ENCODE data around the gene ESR2. TPM values are rescaled to one million over a fixed set of nuclear protein-coding genes. Genes with fewer than 3 reads are reported as not detected.
"Not testable (repeated sequence)": the region's sequence is repeated elsewhere in the genome, so short reads cannot be mapped to it uniquely, and the experiment has no call there.

Gene ESR2
- total RNA-seq, result 1 to 10 TPM; 1.3 to 4.5 (median 4.4) TPM

DNA sequence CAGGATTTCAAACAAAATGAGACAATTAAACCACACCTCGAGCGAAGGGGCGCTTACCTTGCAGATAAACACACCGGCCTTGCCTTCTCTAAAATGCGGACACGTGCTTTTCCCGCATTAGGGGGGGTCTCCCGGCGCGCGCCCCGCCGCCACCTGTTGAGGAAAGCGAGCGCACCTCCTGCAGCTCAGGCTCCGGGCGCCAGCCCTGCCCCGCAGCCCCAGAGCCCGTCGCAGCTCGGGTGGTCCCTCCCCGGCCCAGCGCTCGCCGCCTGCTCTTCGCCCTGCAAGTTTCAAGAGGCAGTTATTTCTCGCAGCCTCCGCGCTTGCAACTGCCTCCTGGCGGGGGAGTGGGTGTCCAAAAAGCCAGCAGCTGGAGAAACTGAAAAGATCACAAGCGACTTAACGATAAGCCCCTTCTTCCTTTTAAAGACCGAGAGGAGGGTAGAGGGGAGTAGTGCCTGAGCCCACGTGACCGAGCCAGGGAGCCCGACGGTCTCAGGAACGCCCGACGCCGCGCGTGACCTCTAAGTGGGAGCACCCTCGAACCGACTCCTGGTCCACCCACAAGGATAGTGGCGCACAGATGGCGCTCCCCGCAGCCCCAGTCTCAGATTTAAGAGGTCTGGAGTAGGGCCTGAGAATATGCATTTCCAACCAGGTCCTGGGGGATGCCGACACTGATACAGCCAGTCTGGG lies at the start of gene ESR2:
Gene ESR2, minus strand, starts transcription at position 396 of the 696 bp plus-strand sequence. CDS start 11,386 bp downstream, outside the sequence.
- ATAC-seq, result peak; percentile 33 to 38
- Mint-ChIP-seq H3K36me3 (ENCODE audit: insufficient read depth) (no peaks in the 10 kb centered on the region), H3K4me1 (ENCODE audit: low read depth) (peaks cover 26% of the 10 kb centered on the region), H3K9me3 (no peaks in the 10 kb centered on the region), H3K4me3 (peak within 1 kb of the TSS; percentile 80), H3K27me3 (ENCODE audit: low read depth) (peaks cover 8% of the 10 kb centered on the region)
- peak; percentile 8 for DNase-seq

DNA sequence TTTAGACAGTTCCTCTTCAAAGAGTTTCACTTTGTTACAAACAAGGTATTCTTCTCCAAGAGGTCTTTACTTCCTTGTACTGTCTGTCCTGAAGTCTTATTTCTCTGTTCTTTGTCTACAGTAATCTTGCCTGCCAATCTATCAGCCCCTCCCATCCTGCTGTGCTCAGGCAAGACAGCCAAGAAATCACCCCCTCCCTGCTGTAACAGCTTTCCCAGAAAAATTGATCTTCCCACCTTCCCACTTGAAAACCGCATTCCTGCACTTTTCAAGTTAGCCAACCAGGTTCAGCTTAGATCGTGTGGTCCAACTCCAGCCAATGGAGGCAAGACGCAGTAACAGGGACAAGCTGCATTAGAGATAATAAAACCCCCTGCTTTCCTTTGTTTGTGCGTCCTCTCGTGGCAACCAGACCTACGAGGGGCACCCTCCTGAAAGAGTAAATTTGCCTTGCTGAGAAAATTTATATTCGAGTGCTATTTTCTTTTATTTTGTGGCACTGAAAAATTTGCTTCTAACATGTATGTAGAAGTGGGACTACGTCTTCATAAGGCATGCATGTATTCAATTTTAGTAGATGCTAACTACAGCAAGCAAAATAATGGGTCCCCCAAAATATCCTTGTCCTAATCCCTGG lies 46.5 kb upstream of the ESR2 start:
- ATAC-seq, result no peak
- Mint-ChIP-seq H3K27me3 (ENCODE audit: low read depth) (no peaks in the 10 kb centered on the region), H3K36me3 (ENCODE audit: insufficient read depth) (peaks cover 3% of the 10 kb centered on the region), H3K9me3 (peaks cover 9% of the 10 kb centered on the region), H3K4me1 (ENCODE audit: low read depth) (peaks cover 15% of the 10 kb centered on the region), H3K4me3 (no peak overlapping the region)
- DNase-seq, result no peak

DNA sequence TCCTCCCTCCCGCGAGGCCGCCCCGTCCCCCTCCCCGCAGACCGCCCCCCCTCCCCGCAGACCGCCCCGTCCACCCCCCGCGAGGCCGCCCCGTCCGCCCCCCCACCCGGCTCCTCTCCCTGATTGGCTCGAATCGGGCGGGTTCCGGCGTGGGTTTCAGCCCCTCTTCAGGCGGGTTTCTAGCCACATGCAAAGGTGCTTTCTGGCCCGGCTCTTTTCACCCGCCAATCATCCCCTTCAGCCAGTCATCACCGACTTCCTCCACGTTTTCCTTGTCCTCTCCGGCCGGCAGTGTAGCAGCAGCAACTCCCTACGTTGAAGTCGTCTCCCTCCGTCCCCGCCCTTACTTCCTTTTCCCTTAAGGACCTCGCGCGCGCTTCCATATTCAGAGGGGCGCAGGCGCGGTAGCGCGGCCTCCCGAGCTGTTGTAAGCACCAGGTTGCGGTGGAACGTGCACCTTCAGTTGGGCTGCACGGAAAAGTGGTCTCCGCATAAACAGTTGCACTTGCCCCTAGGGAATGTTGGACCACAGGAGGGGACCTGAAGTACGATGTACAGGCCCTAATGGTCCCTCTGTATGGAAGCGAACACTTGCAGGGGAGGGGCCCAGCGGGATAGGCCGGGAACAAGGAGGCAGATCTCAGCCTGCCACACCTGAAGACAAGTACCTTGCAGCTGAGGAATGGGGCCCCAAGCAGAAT lies 44.6 kb upstream of the ESR2 start:
- H3K9me3 Mint-ChIP-seq, result peaks cover 9% of the 10 kb centered on the region
- peak; percentile 89 to 91 for ATAC-seq
- H3K27me3 Mint-ChIP-seq (ENCODE audit: low read depth), result no peaks in the 10 kb centered on the region
- peak overlapping the region; percentile 86 for H3K4me3 Mint-ChIP-seq
- peaks cover 15% of the 10 kb centered on the region for H3K4me1 Mint-ChIP-seq (ENCODE audit: low read depth)
- peak; percentile 79 for DNase-seq
- peaks cover 3% of the 10 kb centered on the region for H3K36me3 Mint-ChIP-seq (ENCODE audit: insufficient read depth)

DNA sequence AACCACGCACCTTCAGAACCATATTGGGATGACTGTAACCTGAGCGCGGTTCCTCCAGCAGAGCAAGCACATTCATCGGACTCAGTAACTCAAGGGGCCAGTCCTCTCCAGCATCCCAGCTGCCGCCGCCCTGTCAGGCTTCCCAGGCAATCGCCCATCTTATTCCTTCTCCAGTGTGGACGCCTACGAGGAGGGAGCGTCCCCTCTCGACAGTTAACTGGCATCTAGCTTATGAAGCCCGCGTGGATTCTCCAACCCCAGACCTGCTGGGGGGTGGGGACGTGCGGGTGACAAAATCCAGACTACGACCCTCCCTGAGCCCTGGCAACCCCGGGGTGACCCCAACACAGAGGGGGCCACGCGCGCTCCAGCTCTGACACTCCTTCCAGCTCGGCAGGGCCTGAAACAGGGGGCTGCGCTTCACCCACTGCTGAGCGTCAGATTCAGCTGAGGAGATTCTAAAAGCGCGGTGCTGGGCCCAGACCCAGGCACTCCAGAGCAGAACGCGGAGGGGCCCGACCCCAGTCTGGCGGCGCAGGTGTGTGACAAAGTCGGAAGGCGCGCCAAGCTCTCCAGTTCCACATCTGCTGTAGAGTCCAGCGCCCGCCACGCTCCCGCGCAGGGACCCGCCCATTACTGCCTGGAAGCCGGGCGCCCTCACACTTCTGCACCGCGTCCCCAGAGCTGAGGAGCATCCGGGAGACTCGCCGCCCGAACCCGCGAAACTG lies 43.9 kb upstream of the ESR2 start:
- peaks cover 9% of the 10 kb centered on the region for H3K9me3 Mint-ChIP-seq
- no peaks in the 10 kb centered on the region for H3K27me3 Mint-ChIP-seq (ENCODE audit: low read depth)
- DNase-seq (no peak), ATAC-seq (peak; percentile 71 to 76)
- H3K4me1 Mint-ChIP-seq (ENCODE audit: low read depth), result peaks cover 15% of the 10 kb centered on the region
- H3K36me3 Mint-ChIP-seq (ENCODE audit: insufficient read depth), result peaks cover 3% of the 10 kb centered on the region
- peak overlapping the region; percentile 86 for H3K4me3 Mint-ChIP-seq

DNA sequence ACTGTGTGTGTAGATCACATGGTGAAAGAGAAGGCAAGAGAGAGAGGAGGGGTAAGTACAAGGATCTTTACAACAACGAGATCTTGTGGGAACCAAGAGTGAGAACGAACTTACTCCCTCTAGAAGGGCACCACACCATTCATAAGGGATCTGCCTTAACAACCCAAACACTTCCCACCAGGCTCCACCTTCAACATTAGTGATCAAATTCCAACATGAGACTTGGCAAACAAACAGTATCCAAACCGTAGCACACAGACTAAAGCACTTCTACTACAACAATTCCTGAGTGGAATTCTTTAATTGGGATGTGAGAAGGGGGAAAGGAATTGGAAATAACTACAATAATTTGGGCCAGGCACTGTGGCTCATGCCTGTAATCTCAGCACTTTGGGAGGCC lies 35.0 kb upstream of the ESR2 start:
- Mint-ChIP-seq H3K36me3 (ENCODE audit: insufficient read depth) (no peaks in the 10 kb centered on the region), H3K4me3 (no peak overlapping the region), H3K27me3 (ENCODE audit: low read depth) (peaks cover 3% of the 10 kb centered on the region), H3K4me1 (ENCODE audit: low read depth) (no peaks in the 10 kb centered on the region), H3K9me3 (no peaks in the 10 kb centered on the region)
- no peak for DNase-seq
- ATAC-seq, result no peak

DNA sequence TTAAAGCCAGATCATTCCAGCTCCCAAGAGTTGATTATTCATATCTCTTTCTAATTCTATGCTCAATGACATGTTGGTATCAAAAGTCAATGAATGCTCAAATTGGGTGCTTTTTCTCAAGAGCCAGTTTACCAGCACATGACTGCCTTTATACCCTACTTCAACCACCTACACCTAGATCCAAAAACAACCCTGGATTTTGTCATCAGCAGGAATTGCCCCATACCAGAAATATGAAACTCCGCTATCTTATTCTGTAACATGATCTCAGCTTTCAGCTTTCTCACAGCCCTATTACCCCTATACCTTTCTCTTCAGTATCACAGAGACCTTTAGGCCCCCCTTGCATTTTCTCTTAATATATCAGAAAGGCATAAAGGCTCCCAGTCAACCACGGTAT lies 32.3 kb upstream of the ESR2 start:
- H3K4me3 Mint-ChIP-seq, result no peak overlapping the region
- no peak for ATAC-seq

DNA sequence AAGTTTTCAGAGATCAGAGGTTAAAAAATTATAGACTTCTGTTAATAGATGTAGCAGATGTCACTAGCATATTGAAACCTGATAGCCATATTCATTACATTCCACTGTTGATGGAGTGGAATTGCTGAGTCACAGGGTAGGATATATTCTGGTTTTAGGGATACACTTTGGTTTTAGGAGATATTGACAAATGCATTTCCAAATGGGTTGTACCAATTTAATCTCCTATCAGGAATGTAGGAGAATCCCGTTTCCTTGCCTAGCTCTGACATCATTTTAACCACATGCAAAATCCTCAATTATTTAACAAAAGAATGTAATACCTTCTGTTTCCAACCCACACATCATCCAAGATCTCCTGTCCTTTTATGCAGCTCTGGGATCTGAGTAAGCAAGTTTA lies 30.7 kb upstream of the ESR2 start:
- no peaks in the 10 kb centered on the region for H3K36me3 Mint-ChIP-seq (ENCODE audit: insufficient read depth)
- ATAC-seq, result no peak
- peaks cover 18% of the 10 kb centered on the region for H3K27me3 Mint-ChIP-seq (ENCODE audit: low read depth)
- no peak overlapping the region for H3K4me3 Mint-ChIP-seq
- H3K9me3 Mint-ChIP-seq, result no peaks in the 10 kb centered on the region
- DNase-seq, result no peak
- H3K4me1 Mint-ChIP-seq (ENCODE audit: low read depth), result no peaks in the 10 kb centered on the region

More for the DNA sequence above, 32.3 kb upstream of the ESR2 start:
- Mint-ChIP-seq H3K4me1 (ENCODE audit: low read depth) (no peaks in the 10 kb centered on the region), H3K9me3 (no peaks in the 10 kb centered on the region), H3K27me3 (ENCODE audit: low read depth) (peaks cover 11% of the 10 kb centered on the region), H3K36me3 (ENCODE audit: insufficient read depth) (no peaks in the 10 kb centered on the region)
- no peak for DNase-seq

DNA sequence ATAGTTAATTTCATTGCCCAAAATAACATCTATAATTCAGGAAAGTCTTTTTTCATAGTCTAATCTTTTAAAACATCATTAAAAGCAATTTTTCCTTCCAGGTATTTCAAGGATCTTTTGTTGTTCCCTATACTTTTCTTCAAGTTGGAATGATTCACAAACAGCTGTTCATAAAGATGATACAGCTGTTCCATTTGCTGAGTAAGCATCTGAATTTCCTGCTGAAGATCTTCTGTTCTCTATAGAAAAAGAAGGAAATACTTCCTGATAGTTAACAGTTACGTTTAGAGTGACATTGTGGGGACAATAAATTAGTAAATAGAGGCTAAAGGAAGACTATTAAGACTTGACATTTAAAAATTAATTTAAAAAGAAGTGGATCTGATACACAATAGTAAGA lies 30.3 kb upstream of the ESR2 start:
- ATAC-seq, result no peak

DNA sequence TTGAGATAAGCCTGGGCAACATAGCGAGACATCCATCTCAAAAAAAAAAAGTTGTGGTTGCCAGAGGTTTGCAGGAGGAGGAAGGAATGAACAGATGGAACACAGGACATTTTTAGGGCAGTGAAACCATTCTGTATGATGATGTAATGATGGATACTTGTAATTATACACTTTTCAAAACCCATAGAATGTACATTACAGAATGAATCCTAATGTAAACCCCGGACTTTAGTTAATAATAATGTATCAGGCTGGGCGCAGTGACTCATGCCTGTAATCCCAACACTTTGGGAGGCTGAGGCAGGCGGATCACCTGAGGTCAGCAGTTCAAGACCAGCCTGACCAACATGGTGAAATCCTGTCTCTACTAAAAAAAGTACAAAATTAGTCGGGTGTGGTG lies 26.2 kb upstream of the ESR2 start:
- H3K4me1 Mint-ChIP-seq (ENCODE audit: low read depth); H3K9me3 Mint-ChIP-seq; ATAC-seq; H3K4me3 Mint-ChIP-seq; DNase-seq; H3K36me3 Mint-ChIP-seq (ENCODE audit: insufficient read depth): not testable (repeated sequence)
- peaks cover 16% of the 10 kb centered on the region for H3K27me3 Mint-ChIP-seq (ENCODE audit: low read depth)

More for the DNA sequence above, 30.3 kb upstream of the ESR2 start:
- Mint-ChIP-seq H3K4me1 (ENCODE audit: low read depth) (no peaks in the 10 kb centered on the region), H3K4me3 (no peak overlapping the region), H3K9me3 (no peaks in the 10 kb centered on the region), H3K36me3 (ENCODE audit: insufficient read depth) (no peaks in the 10 kb centered on the region), H3K27me3 (ENCODE audit: low read depth) (peaks cover 18% of the 10 kb centered on the region)
- DNase-seq, result no peak

DNA sequence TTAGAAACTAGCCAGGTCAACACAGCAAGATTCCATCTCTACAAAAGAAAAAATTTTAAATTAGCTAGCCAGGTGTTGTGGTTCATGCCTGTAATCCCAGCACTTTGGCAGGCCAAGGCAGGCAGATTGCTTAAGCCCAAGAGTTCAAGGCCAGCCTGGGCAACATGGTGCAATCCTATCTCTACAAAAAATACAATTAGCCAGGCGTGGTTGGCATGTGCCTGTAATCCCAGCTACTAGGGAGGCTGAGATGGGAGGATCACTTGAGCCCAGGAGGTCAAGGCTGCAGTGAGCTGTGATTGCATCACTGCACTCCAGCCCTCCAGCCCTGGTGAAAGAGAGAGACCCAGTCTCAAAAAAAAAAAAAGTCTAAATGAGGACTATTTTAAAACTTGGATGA lies 24.5 kb upstream of the ESR2 start:
- ATAC-seq; DNase-seq; H3K9me3 Mint-ChIP-seq; H3K4me1 Mint-ChIP-seq (ENCODE audit: low read depth); H3K4me3 Mint-ChIP-seq; H3K36me3 Mint-ChIP-seq (ENCODE audit: insufficient read depth): not testable (repeated sequence)
- peaks cover 16% of the 10 kb centered on the region for H3K27me3 Mint-ChIP-seq (ENCODE audit: low read depth)

DNA sequence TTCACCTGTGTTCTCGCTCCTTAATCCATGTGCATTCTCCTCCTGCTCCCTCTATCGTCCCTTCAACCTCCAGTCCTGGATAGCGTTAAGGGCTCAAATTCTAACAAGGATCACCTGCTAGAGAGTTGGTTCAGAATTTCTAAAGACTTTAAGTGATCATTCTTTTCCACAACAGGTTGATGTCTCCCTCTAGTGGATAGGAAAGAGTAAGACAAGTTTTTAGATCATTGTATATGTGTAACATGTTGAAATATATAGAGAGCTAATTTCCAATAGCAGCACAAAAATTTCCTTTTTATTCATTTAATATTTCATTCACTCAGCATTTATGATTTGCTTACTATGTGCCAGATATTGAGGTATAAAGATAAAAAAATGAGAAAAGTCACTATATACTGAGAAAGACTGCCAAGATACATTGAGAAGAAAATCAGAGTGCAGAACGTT lies 9.3 kb upstream of the ESR2 start:
- DNase-seq, result no peak

DNA sequence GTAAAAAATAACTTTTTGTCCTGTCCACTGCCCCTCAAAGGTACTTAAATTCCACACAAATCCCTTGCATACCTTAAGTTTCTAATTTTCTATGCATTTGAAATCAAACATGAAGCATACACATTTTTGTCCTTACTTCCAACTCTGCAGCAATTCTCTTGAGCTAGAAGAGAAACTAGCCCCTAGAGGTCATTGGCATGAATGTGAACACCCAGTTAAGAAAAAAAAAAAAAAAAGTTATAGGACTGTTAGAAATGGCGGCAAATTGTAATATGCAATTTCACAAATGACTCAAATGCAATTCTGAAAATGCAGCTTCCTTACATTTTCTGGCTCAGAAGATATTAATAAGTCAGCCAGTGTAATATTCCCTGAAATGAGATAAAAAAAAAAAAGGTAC lies 4.6 kb upstream of the ESR2 start:
- Mint-ChIP-seq H3K4me1 (ENCODE audit: low read depth) (peaks cover 19% of the 10 kb centered on the region), H3K27me3 (ENCODE audit: low read depth) (peaks cover 5% of the 10 kb centered on the region), H3K36me3 (ENCODE audit: insufficient read depth) (no peaks in the 10 kb centered on the region), H3K4me3 (no peak overlapping the region), H3K9me3 (no peaks in the 10 kb centered on the region)
- ATAC-seq (no peak), DNase-seq (no peak)

More for the DNA sequence above, 9.3 kb upstream of the ESR2 start:
- Mint-ChIP-seq H3K36me3 (ENCODE audit: insufficient read depth) (no peaks in the 10 kb centered on the region), H3K27me3 (ENCODE audit: low read depth) (peaks cover 3% of the 10 kb centered on the region), H3K4me3 (no peak overlapping the region), H3K4me1 (ENCODE audit: low read depth) (peaks cover 2% of the 10 kb centered on the region), H3K9me3 (no peaks in the 10 kb centered on the region)
- peak in 1 of 2 donors; percentile 75 for ATAC-seq

DNA sequence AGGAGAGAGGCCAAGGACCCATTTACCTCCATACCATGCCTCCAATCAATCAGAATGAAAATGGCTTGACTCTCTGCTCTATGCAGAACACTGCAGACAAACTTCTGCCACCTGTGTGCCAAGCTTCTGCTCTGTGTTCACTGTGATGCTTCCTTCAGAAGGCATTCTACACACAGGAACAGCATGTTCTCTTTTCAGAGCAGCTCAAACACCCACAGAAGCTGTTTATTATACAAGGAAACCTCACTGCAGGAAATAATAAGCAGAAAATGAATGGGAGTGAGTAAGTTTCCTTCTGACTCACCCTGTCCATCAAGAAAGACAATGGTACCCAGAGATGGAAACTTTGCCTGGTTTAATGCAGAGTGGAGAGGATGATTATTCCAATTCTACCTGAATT lies 2.4 kb upstream of the ESR2 start:
- Mint-ChIP-seq H3K4me3 (no peak overlapping the region), H3K27me3 (ENCODE audit: low read depth) (peaks cover 10% of the 10 kb centered on the region), H3K36me3 (ENCODE audit: insufficient read depth) (no peaks in the 10 kb centered on the region), H3K4me1 (ENCODE audit: low read depth) (peaks cover 24% of the 10 kb centered on the region), H3K9me3 (no peaks in the 10 kb centered on the region)
- peak; percentile 20 to 27 for ATAC-seq
- DNase-seq, result no peak

Data from activated T-cell treated with anti-CD3 and anti-CD28 coated beads, Interleukin-2, amount 50 U/mL, for 4 hours (primary cell).